Duodenal mucosa (tissue), 2 donors: Measurements from ENCODE around the gene SLC4A11.

Source experiments
- H3K27ac ChIP-seq: one replicate; pipeline ENCODE4 v1.7.0; 2013; ENCODE audit warnings: low read depth, low read length
- H3K27me3 ChIP-seq, 2 donors: one replicate each; pipeline ENCODE4 v1.7.0; 2013; ENCODE audit warnings: low read length in 2 of 2, control low read depth in 1 of 2; ENCODE audit not compliant: insufficient read depth in 2 of 2, control insufficient read depth in 1 of 2
- H3K36me3 ChIP-seq, 2 donors: one replicate each; pipeline ENCODE4 v1.7.0; 2013; ENCODE audit warnings: low read length in 2 of 2, control low read depth in 1 of 2; ENCODE audit not compliant: insufficient read depth in 2 of 2, control insufficient read depth in 1 of 2
- H3K4me1 ChIP-seq, 2 donors: one replicate each; pipeline ENCODE4 v1.7.0; 2013; ENCODE audit warnings: low read length in 2 of 2, control low read depth in 1 of 2; ENCODE audit not compliant: insufficient read depth in 2 of 2, control insufficient read depth in 1 of 2
- H3K4me3 ChIP-seq, 2 donors: one replicate each; pipeline ENCODE4 v1.7.0; 2013; ENCODE audit warnings: low read length in 2 of 2, low read depth in 1 of 2
- H3K9ac ChIP-seq, 2 donors: one replicate each; pipeline ENCODE4 v1.7.0; 2013; ENCODE audit warnings: low read length in 2 of 2, low read depth in 1 of 2
- H3K9me3 ChIP-seq, 2 donors: one replicate each; pipeline ENCODE4 v1.7.0; 2013; ENCODE audit warnings: low read length in 2 of 2, control low read depth in 1 of 2; ENCODE audit not compliant: control insufficient read depth in 1 of 2

The SLC4A11 gene

GRCh38 chr20:3239026-3239866 is at the start of gene SLC4A11:
TSS of gene SLC4A11 (minus strand) at chr20:3239190. CDS start at chr20:3239137, 53 bp downstream.
- Histone ChIP-seq H3K9ac (peak within 1 kb of the TSS; percentile 32 to 43), H3K27me3 (peaks cover 46 to 49% of the 10 kb centered on the region in 2 donors), H3K4me1 (peaks cover 9 to 17% of the 10 kb centered on the region in 2 donors), H3K9me3 (no peaks in the 10 kb centered on the region), H3K36me3 (no peaks in the 10 kb centered on the region), H3K27ac (no peak within 1 kb of the TSS), H3K4me3 (peak within 1 kb of the TSS; percentile 69 to 72)

- Histone ChIP-seq H3K9ac (no peak overlapping the region), H3K27me3 (no peaks in the 10 kb centered on the region)
Observed at GRCh38 chr20:3283222-3283820, 44.3 kb upstream of the SLC4A11 start.

GRCh38 chr20:3282271-3283221 is 43.6 kb upstream of the SLC4A11 start:
- Histone ChIP-seq H3K27me3 (no peaks in the 10 kb centered on the region), H3K4me1 (no peaks in the 10 kb centered on the region), H3K36me3 (peaks cover 4 to 36% of the 10 kb centered on the region in 2 donors), H3K4me3 (no peak overlapping the region), H3K27ac (no peak overlapping the region), H3K9me3 (no peaks in the 10 kb centered on the region), H3K9ac (no peak overlapping the region)

More at GRCh38 chr20:3283222-3283820, 44.3 kb upstream of the SLC4A11 start:
- Histone ChIP-seq H3K4me3 (no peak overlapping the region), H3K9me3 (no peaks in the 10 kb centered on the region), H3K4me1 (no peaks in the 10 kb centered on the region), H3K27ac (no peak overlapping the region), H3K36me3 (peaks cover 4 to 31% of the 10 kb centered on the region in 2 donors)

DNA sequence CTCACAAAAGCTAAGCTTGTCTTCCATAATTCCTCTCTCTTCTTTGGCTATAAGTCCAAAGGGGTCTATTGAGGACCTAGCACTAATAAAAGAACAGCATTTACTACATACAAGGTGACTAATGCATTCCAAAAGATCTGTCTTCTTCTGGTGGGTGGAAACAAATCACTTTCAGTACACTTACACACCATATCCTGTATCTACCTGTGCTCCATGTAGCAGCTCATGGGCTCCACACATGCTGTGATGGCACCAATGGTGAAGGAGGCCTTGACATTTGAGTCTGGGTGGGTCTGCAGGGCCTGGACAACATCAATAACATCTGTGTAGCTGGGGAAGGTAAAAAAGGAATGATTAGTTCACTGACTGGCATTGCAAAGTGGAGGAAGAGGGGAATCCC is 42.4 kb upstream of the SLC4A11 start:
- H3K9ac ChIP-seq, result no peak overlapping the region
- H3K4me3 ChIP-seq, result no peak overlapping the region
- no peaks in the 10 kb centered on the region for H3K9me3 ChIP-seq
- no peaks in the 10 kb centered on the region for H3K4me1 ChIP-seq
- H3K27ac ChIP-seq, result no peak overlapping the region
- no peaks in the 10 kb centered on the region for H3K27me3 ChIP-seq
- H3K36me3 ChIP-seq, result peaks cover 4 to 31% of the 10 kb centered on the region in 2 donors

- Histone ChIP-seq H3K4me3 (no peak overlapping the region), H3K27ac (no peak overlapping the region), H3K4me1 (no peaks in the 10 kb centered on the region), H3K9ac (no peak overlapping the region), H3K9me3 (no peaks in the 10 kb centered on the region), H3K36me3 (peaks cover 7 to 39% of the 10 kb centered on the region in 2 donors), H3K27me3 (no peaks in the 10 kb centered on the region)
Observed at GRCh38 chr20:3279761-3280160, 40.8 kb upstream of the SLC4A11 start.

- no peak overlapping the region for H3K4me3 ChIP-seq
- no peak overlapping the region for H3K27ac ChIP-seq
- H3K9me3 ChIP-seq, result no peaks in the 10 kb centered on the region
- no peaks in the 10 kb centered on the region for H3K27me3 ChIP-seq
- peaks cover 7 to 45% of the 10 kb centered on the region in 2 donors for H3K36me3 ChIP-seq
- no peaks in the 10 kb centered on the region for H3K4me1 ChIP-seq
- no peak overlapping the region for H3K9ac ChIP-seq
Observed at GRCh38 chr20:3277686-3278465, 38.9 kb upstream of the SLC4A11 start.

- peaks cover 7 to 45% of the 10 kb centered on the region in 2 donors for H3K36me3 ChIP-seq
- no peak overlapping the region for H3K27ac ChIP-seq
Observed at GRCh38 chr20:3276680-3277015, 37.7 kb upstream of the SLC4A11 start.

DNA sequence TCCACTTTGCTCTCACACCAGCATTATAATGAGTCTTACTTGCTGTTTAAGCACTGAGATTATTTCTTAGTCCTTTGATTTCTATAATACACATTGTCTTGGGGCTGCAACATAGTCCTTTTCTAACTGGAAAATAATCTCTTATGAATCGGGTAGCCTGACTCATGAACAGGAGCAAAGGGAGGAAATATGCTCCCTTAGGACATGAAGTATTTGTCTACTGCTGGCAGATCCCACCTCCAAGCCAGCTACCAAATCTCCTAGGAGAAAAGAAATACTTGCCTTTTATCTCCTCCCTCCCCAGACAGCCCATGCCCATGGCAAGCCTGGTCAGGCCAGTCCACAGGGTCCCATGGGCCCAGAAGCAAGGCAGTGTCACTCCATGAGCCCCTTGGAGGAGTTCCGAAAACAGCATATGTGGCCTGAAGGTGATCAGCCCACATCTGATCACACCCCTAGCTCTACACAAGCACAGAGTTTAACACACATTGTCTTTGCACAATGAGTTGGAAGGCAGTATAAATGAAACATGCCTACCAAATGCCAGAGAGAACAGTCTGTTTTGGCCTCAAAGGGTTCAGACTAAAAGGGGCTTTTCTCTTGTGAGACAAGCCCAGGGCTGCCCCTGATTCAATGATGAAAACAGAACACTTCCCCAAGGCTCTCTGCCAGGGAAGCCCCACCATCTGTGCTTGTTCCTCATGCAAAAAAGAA is 37.1 kb upstream of the SLC4A11 start:
- H3K9me3 ChIP-seq, result no peaks in the 10 kb centered on the region
- no peak overlapping the region for H3K27ac ChIP-seq
- H3K4me1 ChIP-seq, result no peaks in the 10 kb centered on the region
- no peak overlapping the region for H3K4me3 ChIP-seq
- H3K36me3 ChIP-seq, result peaks cover 7 to 40% of the 10 kb centered on the region in 2 donors
- no peaks in the 10 kb centered on the region for H3K27me3 ChIP-seq
- no peak overlapping the region for H3K9ac ChIP-seq

More at GRCh38 chr20:3276680-3277015, 37.7 kb upstream of the SLC4A11 start:
- Histone ChIP-seq H3K4me3 (no peak overlapping the region), H3K9ac (no peak overlapping the region), H3K4me1 (no peaks in the 10 kb centered on the region), H3K9me3 (no peaks in the 10 kb centered on the region), H3K27me3 (no peaks in the 10 kb centered on the region)
